H1 (cell line): ENCODE data around the gene STX10. TPM values are rescaled to one million over a fixed set of nuclear protein-coding genes. Genes with fewer than 3 reads are reported as not detected.

Experiments
- ATF2 ChIP-seq: IDR thresholded peaks from 2 replicates; pipeline ENCODE4 v1.6.1; 2012; ENCODE audit warnings: low read length, inconsistent platforms
- KDM5A ChIP-seq: fragments of 200-600 bp; IDR thresholded peaks from 2 replicates; pipeline ENCODE4 v1.7.1; 2012; ENCODE audit warnings: mild to moderate bottlenecking, low read length, inconsistent platforms, mixed read lengths
- RXRA ChIP-seq: IDR thresholded peaks from 2 replicates; pipeline ENCODE4 v1.6.1; 2011; ENCODE audit warnings: low read depth, mild to moderate bottlenecking, low read length, moderate library complexity; ENCODE audit not compliant: insufficient read depth
- TBP ChIP-seq: IDR thresholded peaks from 2 replicates; pipeline ENCODE4 v1.6.1; 2011; ENCODE audit warnings: low read depth, low read length, improper control_type of control experiment
- TCF12 ChIP-seq: IDR thresholded peaks from 2 replicates; pipeline ENCODE4 v1.6.1; 2011; ENCODE audit warnings: low read depth, mild to moderate bottlenecking, low read length
- polyA plus RNA-seq, 7 experiments: library from polyadenylated mRNA; depleted of rRNA in 3 of 7; stranded (reverse) in 5 of 7; unstranded in 2 of 7; fragments of >200 nt in 5 of 7; fragments of 200-250 nt in 2 of 7; gene quantifications; 1 replicate in 5 of 7; 2 replicates in 1 of 7; 4 replicates in 1 of 7; pipeline versions ENCODE4 v1.2.1 to v1.2.3, GENCODE V29; 2011 to 2013; ENCODE audit warnings: missing spikeins in 2 of 7, mixed read lengths in 2 of 7
- total RNA-seq: library from RNA; stranded (reverse); fragmentation: NEBNext Ultra II Directional; extraction: Animal tissue kit (Norgen Biotek cat#: 25700); gene quantifications from 2 replicates; pipeline ENCODE4 v1.2.1, GENCODE V29; 2021

Gene STX10
- total and polyA plus RNA-seq, 2 of the 8 experiments (the other 6 are each of a cell fraction or from before 2014, with no cell fraction given): 53.0 to 80.1 TPM

- no peak for TF ChIP-seq ATF2
- no peak for TF ChIP-seq TCF12
- no peak for TF ChIP-seq RXRA
- TF ChIP-seq KDM5A: no peak
- TF ChIP-seq TBP: no peak
These were observed 46.4 kb downstream of the STX10 start (continued) for GRCh38 chr19:13103581-13104359.
